Rectal smooth muscle tissue (tissue), 1 donor: ENCODE results near the gene PRICKLE1.
A peak's percentile ranks its signal among the peaks of the same experiment; 100 is the strongest.

Experiments used
- H3K27ac ChIP-seq: one replicate; pipeline ENCODE4 v1.7.0; 2013; ENCODE audit warnings: low read depth, low read length, inconsistent platforms
- H3K27me3 ChIP-seq: one replicate; pipeline ENCODE4 v1.7.0; 2013; ENCODE audit warnings: low read length; ENCODE audit not compliant: control insufficient read depth, insufficient read depth
- H3K36me3 ChIP-seq: one replicate; pipeline ENCODE4 v1.7.0; 2013; ENCODE audit warnings: low read length; ENCODE audit not compliant: control insufficient read depth, insufficient read depth
- H3K4me1 ChIP-seq: one replicate; pipeline ENCODE4 v1.7.0; 2013; ENCODE audit warnings: low read length; ENCODE audit not compliant: control insufficient read depth, insufficient read depth
- H3K4me3 ChIP-seq: one replicate; pipeline ENCODE4 v1.7.0; 2013; ENCODE audit warnings: low read length
- H3K9ac ChIP-seq: one replicate; pipeline ENCODE4 v1.7.0; 2013; ENCODE audit warnings: low read length

Gene PRICKLE1

GRCh38 chr12:42586268-42586667, 3.3 kb downstream of the PRICKLE1 start:
- H3K4me3 ChIP-seq, result no peak overlapping the region
- no peak overlapping the region for H3K9ac ChIP-seq
- H3K27ac ChIP-seq, result no peak overlapping the region
- H3K36me3 ChIP-seq, result no peaks in the 10 kb centered on the region
- peaks cover 22% of the 10 kb centered on the region for H3K4me1 ChIP-seq
- no peaks in the 10 kb centered on the region for H3K27me3 ChIP-seq

DNA sequence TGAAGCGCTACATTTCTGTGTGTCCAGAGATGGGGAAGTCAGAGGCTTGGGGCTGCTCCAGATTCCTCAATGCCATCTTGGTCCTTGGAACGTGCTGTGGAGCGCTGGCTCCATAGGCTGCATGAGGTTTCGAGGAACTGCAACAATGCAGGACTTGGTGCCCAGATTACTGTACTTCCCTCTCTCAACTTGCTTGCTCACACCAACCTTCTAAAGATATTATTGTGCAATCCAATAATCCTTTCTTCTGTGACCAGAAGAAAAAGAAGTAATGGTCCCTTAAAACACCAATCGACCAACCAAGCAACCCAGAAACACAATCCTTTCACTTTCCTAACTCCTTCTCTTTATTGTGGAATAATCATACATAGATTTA, 3.7 kb downstream of the PRICKLE1 start:
- no peaks in the 10 kb centered on the region for H3K27me3 ChIP-seq
- H3K36me3 ChIP-seq, result no peaks in the 10 kb centered on the region
- no peak overlapping the region for H3K9ac ChIP-seq
- H3K4me1 ChIP-seq, result peaks cover 22% of the 10 kb centered on the region
- H3K27ac ChIP-seq, result no peak overlapping the region
- no peak overlapping the region for H3K4me3 ChIP-seq

DNA sequence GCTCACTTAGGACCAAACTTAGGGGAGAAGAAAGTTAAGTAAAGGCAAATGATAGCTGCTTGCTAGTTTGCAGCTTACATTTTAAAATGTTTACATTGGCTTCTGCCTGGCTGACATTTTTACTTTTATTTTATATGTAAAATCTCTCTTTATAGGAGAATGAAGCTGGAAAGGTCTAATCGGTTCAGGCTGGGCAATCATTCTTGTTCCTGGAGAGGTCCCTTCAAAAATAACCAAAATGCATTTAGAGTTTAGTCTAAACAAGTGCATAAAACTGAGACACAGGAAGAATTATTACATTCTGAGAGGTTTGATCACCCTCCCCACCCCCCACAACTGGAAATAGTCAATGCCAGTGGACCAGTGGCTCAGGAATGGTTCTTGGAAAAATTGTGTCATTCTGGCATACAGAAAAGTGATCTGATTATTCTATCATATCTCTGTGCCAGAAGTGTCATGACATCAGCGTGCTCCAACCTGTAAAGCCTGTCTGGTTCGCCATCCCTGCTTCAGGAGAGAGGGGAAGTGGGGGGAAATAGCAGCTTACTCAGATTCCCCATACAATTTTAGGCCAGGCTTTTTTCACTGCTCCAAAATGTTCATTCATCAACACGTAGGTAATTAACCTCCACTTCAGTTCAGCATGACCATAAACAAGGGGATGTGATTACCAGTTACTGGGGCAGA, 4.2 kb downstream of the PRICKLE1 start:
- H3K27ac ChIP-seq, result no peak overlapping the region
- H3K27me3 ChIP-seq, result no peaks in the 10 kb centered on the region
- H3K4me1 ChIP-seq, result peaks cover 22% of the 10 kb centered on the region

DNA sequence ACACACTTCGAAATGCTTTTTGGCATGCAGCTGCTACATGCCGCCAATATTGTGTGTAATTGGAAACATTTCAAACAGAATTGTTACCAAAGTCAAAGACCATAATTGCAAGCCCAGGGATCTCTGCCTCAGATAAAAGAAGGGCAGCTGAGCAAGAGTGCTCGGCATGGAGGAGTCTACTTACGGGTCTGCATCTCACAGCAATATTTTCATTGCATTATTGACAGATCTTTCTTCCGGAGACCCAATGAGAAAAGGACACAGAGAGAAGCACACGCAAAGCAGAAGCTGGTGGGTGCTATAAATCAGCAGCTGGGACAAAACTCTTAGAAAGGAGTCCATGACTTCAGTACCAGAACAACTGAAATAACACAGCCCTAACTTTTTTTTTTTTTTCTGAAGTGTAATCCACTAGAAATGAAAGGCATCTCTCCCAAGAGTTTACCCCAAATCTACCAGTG, 4.9 kb downstream of the PRICKLE1 start:
- Histone ChIP-seq H3K4me1 (peaks cover 22% of the 10 kb centered on the region), H3K4me3 (peak overlapping the region; percentile 22), H3K27me3 (no peaks in the 10 kb centered on the region), H3K27ac (no peak overlapping the region), H3K9ac (no peak overlapping the region), H3K36me3 (no peaks in the 10 kb centered on the region)

More for the DNA sequence above, 4.2 kb downstream of the PRICKLE1 start:
- H3K4me3 ChIP-seq, result no peak overlapping the region
- H3K9ac ChIP-seq, result no peak overlapping the region
- H3K36me3 ChIP-seq, result no peaks in the 10 kb centered on the region

DNA sequence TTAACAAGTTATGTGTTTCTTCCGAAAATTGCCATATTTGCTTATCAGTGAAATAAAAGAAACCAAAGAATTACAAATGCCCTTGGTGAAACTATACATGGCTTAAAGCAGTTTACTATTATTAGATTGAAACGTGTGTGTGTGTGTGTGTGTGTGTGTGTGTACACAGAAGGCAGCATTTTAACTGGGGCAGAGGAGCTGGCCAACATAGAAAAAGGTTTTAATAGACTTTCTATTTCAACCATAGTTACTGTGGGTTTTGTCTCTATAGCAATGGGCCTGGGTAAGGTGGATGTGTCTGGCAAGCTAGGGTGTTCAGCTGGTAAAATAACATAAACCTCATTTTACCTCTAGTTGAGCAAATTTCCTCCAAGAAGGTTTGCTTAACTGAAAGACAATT, 6.5 kb downstream of the PRICKLE1 start:
- Histone ChIP-seq H3K4me3 (no peak overlapping the region), H3K27ac (no peak overlapping the region), H3K4me1 (peaks cover 19% of the 10 kb centered on the region), H3K36me3 (no peaks in the 10 kb centered on the region), H3K9ac (no peak overlapping the region), H3K27me3 (no peaks in the 10 kb centered on the region)

DNA sequence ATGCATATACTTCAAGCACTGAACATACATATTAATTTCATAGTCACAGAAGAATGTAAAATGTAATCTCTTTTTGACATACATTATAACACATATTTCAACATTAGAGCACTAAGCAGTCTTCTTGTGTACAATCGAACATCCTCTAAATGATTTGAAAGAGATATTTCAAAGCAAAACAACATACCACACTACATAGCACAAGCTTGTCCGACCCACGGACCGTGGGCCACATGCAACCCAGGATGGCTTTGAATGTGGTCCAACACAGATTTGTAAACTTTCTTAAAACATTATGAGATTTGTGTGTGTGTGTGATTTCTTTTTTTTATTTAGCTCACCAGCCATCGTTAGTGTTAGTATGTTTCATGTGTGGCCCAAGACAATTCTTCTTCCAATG, 7.0 kb downstream of the PRICKLE1 start:
- Histone ChIP-seq H3K4me3 (no peak overlapping the region), H3K9ac (no peak overlapping the region), H3K27ac (no peak overlapping the region)

GRCh38 chr12:42582050-42582449, 7.5 kb downstream of the PRICKLE1 start:
- Histone ChIP-seq H3K27ac (no peak overlapping the region), H3K4me3 (no peak overlapping the region), H3K27me3 (no peaks in the 10 kb centered on the region), H3K9ac (no peak overlapping the region), H3K4me1 (peaks cover 19% of the 10 kb centered on the region), H3K36me3 (no peaks in the 10 kb centered on the region)

More for the DNA sequence above, 7.0 kb downstream of the PRICKLE1 start:
- H3K36me3 ChIP-seq, result no peaks in the 10 kb centered on the region
- H3K4me1 ChIP-seq, result peaks cover 19% of the 10 kb centered on the region
- H3K27me3 ChIP-seq, result no peaks in the 10 kb centered on the region

DNA sequence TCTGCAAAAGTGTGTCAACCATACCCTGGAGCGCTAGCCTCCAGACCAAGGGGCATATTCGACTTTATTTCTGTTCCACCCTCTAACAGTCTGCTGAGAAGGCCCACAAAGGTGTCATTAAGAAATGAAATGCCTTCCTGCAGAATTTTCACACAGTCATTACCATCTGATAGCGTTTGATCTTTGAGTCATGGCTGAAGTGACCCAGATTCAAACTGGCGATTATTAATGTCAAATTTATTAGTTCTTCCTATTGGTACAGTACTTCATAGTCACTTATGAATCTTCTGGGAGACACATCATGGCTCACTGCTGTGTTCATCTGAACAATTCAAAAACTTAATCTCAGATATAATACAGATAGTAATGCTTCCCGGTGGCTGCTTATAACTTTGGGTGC, 13.2 kb downstream of the PRICKLE1 start:
- H3K27me3 ChIP-seq, result no peaks in the 10 kb centered on the region
- H3K4me3 ChIP-seq, result no peak overlapping the region
- H3K27ac ChIP-seq, result no peak overlapping the region
- no peak overlapping the region for H3K9ac ChIP-seq
- no peaks in the 10 kb centered on the region for H3K4me1 ChIP-seq
- H3K36me3 ChIP-seq, result no peaks in the 10 kb centered on the region

DNA sequence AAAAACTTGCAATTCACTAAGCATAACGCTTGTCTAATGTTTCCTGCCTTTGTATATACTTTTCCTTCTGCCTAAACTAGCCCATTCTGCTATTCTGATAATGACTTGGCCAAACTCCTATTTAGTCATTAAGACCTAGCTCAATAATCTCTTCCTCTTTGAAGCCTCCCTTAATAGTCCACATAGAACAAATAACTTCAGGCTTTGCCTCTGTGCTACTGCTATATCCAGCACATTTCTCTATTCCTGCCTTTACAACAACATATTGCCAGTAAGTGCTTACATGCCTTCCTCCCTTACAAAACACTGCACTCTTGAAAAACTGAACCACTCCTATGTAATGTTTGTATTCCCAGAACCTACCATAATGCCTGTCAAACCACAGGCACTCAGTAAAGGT, 13.8 kb downstream of the PRICKLE1 start:
- Histone ChIP-seq H3K27me3 (no peaks in the 10 kb centered on the region), H3K36me3 (no peaks in the 10 kb centered on the region), H3K4me3 (no peak overlapping the region), H3K4me1 (no peaks in the 10 kb centered on the region), H3K27ac (no peak overlapping the region), H3K9ac (no peak overlapping the region)

- H3K9ac ChIP-seq, result no peak overlapping the region
- H3K27ac ChIP-seq, result no peak overlapping the region
- no peaks in the 10 kb centered on the region for H3K4me1 ChIP-seq
- H3K27me3 ChIP-seq, result no peaks in the 10 kb centered on the region
- H3K4me3 ChIP-seq, result no peak overlapping the region
- no peaks in the 10 kb centered on the region for H3K36me3 ChIP-seq
These were observed 14.7 kb downstream of the PRICKLE1 start for GRCh38 chr12:42574851-42575266.

DNA sequence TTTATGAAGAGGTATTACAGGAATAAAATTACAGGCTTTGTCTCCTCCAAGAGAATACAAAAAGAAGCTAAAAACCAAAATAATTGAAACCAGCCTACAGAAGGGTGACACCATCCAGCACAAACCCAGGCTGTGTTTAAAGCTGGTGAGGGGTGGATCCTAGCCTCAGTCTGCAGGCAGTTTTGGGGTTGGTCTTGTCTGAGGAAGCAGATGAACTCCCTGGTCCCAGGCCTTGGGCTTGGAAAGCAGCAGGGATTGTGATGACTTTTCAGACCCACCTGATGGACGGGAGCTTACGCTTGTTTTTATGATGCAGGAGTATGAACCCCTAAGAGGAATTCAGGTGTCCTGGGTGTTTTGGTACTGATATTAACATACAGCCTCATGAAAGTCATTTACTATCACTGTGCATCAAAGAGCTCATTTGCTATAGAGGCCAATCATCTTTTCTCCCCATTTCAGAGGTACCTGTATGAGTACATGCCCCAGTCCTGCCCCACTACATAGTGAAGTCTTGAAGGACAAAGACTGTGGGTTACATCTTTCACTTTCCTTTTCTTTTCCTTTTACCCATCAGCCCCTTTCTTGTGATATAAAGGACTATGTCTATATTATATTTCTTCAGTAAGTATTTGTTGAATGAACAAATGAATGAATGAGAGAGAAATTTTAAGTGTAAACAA, 18.1 kb downstream of the PRICKLE1 start:
- Histone ChIP-seq H3K4me3 (no peak overlapping the region), H3K27ac (no peak overlapping the region), H3K27me3 (no peaks in the 10 kb centered on the region), H3K4me1 (no peaks in the 10 kb centered on the region), H3K36me3 (no peaks in the 10 kb centered on the region), H3K9ac (no peak overlapping the region)

DNA sequence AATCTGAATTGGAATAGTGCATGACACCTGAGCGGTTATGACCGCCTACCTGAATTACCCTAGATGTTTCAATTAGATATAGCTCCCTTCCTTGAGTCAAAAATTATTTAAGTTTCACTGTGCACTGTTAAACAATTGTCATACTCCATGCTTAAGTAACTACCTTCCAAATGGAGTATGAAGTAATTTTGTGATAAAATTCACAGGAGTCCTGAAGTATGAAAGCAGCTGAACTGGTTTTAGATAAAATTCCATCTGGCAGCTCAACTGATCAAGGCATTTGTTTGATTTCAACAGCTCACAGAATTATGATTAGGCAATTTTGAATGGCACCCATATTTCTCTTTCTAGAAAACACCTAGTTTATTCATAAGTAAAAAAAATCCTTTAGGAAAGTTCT, 19.5 kb downstream of the PRICKLE1 start:
- H3K27ac ChIP-seq, result no peak overlapping the region
- no peak overlapping the region for H3K9ac ChIP-seq
- H3K36me3 ChIP-seq, result no peaks in the 10 kb centered on the region
- H3K4me1 ChIP-seq, result no peaks in the 10 kb centered on the region
- no peak overlapping the region for H3K4me3 ChIP-seq
- no peaks in the 10 kb centered on the region for H3K27me3 ChIP-seq
